ENCODE data around the gene BCL11A. TPM values are rescaled to one million over a fixed set of nuclear protein-coding genes. Genes with fewer than 3 reads are reported as not detected.

The BCL11A gene
- total RNA-seq, 6 experiments from 2014 or later: 0.06 to 0.80 (median 0.37) TPM

GRCh38 chr2:60416221-60417008 is 137.0 kb downstream of the BCL11A start:
- Histone ChIP-seq H3K27ac (no peak overlapping the region), H3K9me3 (no peaks in the 10 kb centered on the region), H3K4me1 (peaks cover 0 to 12% (median 4%) of the 10 kb centered on the region in 4 donors), H3K27me3 (no peaks in the 10 kb centered on the region), H3K4me3 (no peak overlapping the region), H3K36me3 (no peaks in the 10 kb centered on the region)
- ATAC-seq: peak; percentile 79 to 98 (median 88)
- 18% methylated on average over 10 of the region's 10 CpGs for WGBS (ENCODE audit: insufficient coverage, low coverage, low lambda C conversion rate, missing lambda C conversion rate)
- peak in 1 of 3 donors; percentile 57 for DNase-seq
- intact Hi-C loops (cut with DNase I): no loop called here
- TF ChIP-seq POLR2A (IDR thresholded peaks at IDR 0.05): no peak
- TF ChIP-seq, protein P1, sequence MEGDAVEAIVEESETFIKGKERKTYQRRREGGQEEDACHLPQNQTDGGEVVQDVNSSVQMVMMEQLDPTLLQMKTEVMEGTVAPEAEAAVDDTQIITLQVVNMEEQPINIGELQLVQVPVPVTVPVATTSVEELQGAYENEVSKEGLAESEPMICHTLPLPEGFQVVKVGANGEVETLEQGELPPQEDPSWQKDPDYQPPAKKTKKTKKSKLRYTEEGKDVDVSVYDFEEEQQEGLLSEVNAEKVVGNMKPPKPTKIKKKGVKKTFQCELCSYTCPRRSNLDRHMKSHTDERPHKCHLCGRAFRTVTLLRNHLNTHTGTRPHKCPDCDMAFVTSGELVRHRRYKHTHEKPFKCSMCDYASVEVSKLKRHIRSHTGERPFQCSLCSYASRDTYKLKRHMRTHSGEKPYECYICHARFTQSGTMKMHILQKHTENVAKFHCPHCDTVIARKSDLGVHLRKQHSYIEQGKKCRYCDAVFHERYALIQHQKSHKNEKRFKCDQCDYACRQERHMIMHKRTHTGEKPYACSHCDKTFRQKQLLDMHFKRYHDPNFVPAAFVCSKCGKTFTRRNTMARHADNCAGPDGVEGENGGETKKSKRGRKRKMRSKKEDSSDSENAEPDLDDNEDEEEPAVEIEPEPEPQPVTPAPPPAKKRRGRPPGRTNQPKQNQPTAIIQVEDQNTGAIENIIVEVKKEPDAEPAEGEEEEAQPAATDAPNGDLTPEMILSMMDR (IDR thresholded peaks at IDR 0.05): no peak

DNA sequence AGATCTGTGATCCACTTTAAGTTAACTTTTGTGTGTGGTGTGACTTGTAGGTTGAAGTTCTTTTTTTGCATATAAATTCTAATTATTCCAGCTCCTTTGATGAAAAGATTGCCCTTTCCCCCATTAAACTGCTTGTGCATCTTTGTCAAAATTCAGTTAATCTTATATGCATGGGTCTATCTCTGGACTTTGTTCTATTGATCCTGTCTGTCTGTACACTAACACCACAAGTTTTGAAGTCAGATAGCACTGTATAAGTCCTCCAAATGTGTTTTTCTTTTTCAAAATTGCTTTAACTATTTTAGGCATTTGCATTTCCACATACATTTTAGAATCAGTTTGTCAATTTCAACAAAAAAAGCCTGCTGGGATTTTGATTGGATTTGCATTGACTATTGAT is 137.6 kb downstream of the BCL11A start:
- Histone ChIP-seq H3K9me3 (no peaks in the 10 kb centered on the region), H3K4me3 (no peak overlapping the region), H3K4me1 (peaks cover 0 to 12% (median 4%) of the 10 kb centered on the region in 4 donors), H3K27ac (no peak overlapping the region), H3K36me3 (no peaks in the 10 kb centered on the region), H3K27me3 (no peaks in the 10 kb centered on the region)
- no peak for TF ChIP-seq POLR2A (IDR thresholded peaks at IDR 0.05)
- TF ChIP-seq, protein P1 (IDR thresholded peaks at IDR 0.05): no peak
- ATAC-seq (peak; percentile 18 to 66 (median 34)), DNase-seq (no peak)
- intact Hi-C loops (cut with DNase I): no loop called here

DNA sequence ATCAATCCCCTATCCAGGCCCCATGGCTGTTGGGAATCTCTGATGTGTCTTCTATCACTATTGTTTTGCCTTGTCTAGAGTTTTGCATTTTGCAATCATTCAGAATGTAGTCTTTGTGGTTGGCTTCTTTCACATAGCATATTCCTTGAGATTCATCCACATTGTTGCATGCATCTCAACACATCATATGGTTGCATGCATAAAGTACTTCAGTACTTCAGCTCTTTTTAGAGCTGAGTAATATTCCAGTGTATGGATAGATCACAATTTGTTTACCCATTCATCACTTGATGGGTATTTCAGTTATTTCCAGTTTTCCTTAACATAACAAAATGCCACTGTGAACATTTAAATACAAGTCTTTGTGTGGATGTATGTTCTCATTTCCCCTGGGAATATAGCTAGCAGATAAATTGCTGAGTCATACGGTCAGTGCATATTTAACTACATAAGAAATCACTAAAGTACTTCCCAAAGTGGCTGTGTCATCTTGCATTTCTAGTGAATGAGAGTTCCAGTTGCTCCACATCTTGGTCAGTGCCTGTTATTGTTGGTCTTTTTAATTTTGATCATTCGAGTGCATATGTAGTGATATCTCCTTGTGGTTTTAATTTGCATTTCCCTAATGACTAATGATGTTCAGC is 138.8 kb downstream of the BCL11A start:
- TF ChIP-seq, protein P1 (IDR thresholded peaks at IDR 0.05): no peak
- TF ChIP-seq POLR2A (IDR thresholded peaks at IDR 0.05): no peak
- Histone ChIP-seq H3K36me3 (no peaks in the 10 kb centered on the region), H3K4me1 (peaks cover 0 to 12% (median 4%) of the 10 kb centered on the region in 4 donors), H3K27me3 (no peaks in the 10 kb centered on the region), H3K9me3 (no peaks in the 10 kb centered on the region), H3K4me3 (no peak overlapping the region), H3K27ac (no peak overlapping the region)
- ATAC-seq (no peak), DNase-seq (no peak)
- intact Hi-C loops (cut with DNase I): no loop called here
- 85% methylated on average over 2 of the region's 2 CpGs for WGBS (ENCODE audit: insufficient coverage, low coverage, low lambda C conversion rate, missing lambda C conversion rate)

GRCh38 chr2:60413814-60414168 is 139.7 kb downstream of the BCL11A start:
- DNase-seq (no peak), ATAC-seq (no peak)
- intact Hi-C loops (cut with DNase I): no loop called here
- no peak overlapping the region for H3K4me3 ChIP-seq
- TF ChIP-seq, protein P1 (IDR thresholded peaks at IDR 0.05): no peak
- no peak for TF ChIP-seq POLR2A (IDR thresholded peaks at IDR 0.05)
- no peaks in the 10 kb centered on the region for H3K36me3 ChIP-seq
- no peaks in the 10 kb centered on the region for H3K9me3 ChIP-seq
- no peak overlapping the region for H3K27ac ChIP-seq
- H3K27me3 ChIP-seq: no peaks in the 10 kb centered on the region
- WGBS (ENCODE audit: insufficient coverage, low coverage, low lambda C conversion rate, missing lambda C conversion rate): 40% methylated on average over 5 of the region's 6 CpGs
- peaks cover 0 to 12% (median 4%) of the 10 kb centered on the region in 4 donors for H3K4me1 ChIP-seq
